HG03066 (cell line): ENCODE data around the gene HIVEP3.

Source experiments
- ATAC-seq: cut with Tn5 transposase; IDR thresholded peaks from one replicate; pipeline ENCODE4 v1.9.1; 2021; ENCODE audit warnings: low read depth; ENCODE audit not compliant: unreplicated experiment

HIVEP3 gene

DNA sequence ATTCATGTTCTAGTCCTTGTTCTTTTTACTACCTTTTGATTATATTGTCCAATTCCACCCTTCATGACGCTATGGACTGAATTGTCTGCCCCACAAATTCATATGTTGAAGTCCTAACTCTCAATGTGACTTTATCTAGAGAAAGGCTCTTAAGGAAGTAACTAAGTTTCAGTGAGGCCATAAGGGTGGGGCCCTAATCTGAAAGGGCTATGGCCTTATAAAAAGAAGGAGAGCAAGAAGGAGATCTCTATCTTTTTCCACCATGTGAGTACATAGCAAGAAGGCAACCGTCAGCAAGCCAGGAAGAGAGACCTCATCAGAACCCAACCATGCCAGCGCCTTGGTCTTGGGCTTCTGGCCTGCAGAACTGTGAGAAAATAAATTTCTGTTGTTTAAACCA lies 95.9 kb downstream of the HIVEP3 start:
- no peak for ATAC-seq

DNA sequence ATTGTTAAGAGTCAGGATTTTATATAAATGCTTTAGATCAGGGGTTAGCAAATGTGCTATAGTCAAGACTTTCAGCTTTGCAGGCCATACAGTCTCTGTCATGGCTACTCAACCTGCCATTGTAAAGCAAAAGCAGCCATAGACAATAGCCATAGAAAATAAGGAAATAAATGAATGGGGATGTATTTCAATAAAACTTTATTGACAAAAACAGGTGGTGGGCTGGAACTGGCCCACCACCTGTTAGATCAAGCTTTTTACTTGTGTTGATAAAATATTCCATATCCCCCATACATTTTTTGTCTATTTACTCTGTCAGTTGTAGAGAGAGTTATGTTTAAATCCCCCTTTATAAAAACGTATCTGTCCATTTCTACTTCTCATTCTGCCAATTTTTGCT lies 98.9 kb downstream of the HIVEP3 start:
- no peak for ATAC-seq

DNA sequence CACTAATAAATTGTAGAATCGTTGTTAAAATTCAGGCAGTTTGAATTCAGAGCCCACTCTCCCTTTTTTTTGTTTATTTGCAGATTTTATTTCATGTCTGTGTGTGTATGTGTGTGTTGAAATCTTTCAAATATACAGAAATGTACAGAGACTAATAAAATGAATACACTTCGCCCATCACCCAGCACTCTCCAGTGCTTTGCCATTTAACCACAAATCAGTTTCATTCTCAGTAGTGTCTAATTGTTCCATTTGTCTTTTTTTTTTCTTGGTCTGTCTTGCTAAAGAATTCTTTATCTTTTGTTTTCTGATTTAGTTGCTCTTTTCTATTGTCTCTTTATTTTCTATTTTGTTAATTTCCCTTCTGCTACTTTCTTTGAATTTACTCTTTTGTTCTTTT lies 99.7 kb downstream of the HIVEP3 start:
- ATAC-seq: no peak

DNA sequence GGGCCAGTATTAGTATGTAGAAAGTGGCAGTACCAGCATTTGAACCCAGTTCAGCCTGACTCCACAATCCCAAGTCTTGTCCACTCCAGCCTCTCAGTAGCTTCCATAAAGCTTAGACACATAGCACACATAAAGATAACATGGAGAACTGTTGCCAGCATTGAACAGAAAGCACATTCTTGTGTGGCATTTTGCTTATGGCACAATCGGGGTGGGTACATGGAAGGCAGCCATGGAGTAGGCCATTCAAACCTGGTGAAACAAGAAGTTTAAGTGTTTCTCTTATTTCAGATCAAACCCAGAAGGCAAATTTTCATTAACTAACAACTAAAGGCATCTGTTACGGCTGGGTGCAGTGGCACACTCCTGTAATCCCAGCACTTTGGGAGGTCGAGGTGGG lies 102.7 kb downstream of the HIVEP3 start:
- no peak for ATAC-seq

DNA sequence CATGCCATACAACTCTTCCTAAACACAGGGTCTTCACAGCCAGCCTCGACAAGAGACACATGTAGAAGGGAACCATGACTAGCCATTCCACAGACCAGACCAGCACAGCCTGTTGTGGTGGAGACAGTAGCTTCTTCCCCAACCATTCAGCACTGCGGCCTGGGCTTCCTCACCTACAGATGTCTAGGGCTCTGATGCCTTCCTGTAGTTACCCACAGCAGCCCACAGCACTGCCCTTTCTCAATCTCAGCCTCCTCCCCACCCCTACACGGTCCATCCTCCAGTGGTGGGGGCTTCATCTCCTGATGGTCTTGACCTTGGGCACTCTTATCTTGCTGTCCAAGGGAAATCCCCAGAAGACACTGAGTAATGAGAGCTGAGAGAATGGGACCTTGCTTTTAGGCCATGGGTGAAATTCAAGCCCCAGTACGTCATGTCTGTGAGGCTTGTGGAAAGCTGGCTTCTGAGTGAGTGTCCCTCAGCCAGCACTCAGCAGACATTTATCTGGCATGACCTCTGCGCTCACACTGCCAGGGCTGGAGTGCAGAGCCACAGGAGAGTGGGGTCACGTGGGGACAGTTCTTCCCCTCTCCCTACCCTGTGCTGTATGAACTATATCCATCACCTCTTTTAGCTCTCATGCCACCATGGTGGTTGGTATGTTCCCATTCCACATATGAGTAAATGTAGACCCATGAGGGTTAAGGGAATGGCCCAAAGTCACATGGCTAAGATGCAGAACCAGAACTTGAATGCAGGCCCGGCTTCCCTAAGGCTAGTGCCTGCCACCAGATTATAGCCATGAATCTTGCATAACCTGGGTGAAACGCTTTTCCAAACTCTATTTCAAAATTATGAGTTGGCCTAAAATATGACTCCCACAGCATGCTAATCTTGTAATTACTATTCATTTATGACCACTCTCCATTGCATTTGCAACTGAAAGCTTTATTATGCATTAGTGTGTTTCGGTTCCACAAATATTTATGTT lies 104.7 kb downstream of the HIVEP3 start:
- ATAC-seq: no peak

DNA sequence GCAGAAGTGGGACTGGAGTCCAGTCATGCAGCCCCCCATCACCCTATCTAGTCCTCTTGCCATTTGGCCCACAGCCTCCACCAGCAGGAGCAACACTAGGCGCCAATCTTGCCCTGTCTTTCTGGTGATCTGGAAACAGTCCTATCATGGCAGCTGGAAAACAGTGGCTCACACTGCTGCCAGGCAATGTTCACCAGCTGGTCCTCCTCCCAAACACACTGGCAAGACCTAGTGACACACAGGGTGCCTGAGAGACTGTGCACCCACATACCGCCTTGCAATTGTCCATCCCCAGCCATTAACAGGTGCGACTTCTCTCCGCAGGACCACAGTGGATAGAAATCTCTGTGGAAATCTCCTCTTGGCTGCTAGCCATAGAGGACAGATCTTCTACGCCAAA lies 105.5 kb downstream of the HIVEP3 start:
- ATAC-seq: no peak

DNA sequence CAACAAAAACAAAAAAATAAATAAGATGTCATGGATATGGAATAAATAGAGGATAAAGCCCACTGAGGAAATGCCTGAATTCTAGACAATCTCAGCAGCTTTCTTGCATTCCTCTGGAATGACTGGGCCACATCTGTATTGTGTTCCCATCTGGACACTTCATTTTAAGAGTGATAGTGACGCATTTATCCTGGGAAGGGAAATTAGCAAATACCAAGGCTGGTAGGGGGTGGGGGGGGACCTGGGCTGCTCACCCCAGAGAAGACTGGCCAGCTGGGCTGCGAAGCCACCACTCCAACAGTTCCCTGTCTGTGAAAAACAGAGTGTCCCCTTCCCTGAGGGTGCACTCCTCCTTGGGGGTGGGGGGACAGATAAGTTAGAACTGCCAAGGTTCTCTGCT lies 106.3 kb downstream of the HIVEP3 start:
- no peak for ATAC-seq

DNA sequence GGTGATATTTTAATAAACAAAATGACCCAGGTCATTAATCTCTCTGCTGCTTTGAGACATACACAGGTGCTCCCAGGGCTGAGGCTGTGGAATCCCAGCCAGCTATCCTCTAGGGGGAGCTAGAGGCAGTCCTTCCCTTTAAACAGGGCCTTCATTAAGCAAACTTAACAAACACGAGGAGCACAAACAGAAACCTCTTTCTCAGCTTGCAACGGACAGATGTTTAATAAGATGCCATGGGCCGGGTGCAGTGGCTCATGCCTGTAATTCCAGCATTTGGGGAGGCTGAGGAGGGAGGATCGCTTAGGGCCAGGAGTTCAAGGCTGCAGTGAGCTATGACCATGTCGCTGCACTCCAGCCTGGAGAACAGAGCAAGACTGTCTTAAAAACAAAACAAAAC lies 106.7 kb downstream of the HIVEP3 start:
- no peak for ATAC-seq

DNA sequence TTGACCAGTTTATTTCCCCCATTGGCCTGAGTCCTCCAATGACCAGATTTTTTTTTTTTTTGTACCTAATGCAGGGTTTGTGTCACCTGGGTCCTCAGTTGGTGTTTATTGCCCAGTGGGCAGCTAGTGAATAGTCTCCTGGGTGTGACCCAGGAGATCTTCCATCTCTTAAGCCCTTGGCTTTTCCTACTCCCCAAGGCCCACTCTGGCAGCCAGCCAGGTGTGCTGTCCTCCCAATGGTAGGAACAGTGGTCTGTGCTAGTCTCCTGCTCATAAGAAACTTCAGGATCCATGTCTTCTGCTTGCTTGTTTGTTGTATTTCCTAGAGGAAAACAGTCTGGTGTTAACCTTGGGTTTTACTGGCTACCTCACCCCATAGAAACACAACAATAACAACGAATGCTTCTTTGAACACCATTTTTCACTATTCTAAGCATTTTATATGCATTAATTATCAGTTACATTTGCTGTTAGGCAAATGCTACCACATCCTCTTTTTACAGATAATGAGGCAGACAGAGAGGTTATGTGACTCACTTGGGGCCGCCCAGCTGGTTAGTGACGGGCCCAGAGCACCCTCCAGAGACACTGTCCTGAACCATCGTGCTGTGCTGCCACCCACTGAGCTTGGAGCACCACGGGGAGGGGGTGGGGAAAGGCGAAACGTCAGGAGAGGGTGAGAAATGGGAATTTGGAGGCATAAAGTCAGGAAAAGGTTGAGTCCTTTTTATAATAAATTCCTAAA lies 107.5 kb downstream of the HIVEP3 start:
- no peak for ATAC-seq

DNA sequence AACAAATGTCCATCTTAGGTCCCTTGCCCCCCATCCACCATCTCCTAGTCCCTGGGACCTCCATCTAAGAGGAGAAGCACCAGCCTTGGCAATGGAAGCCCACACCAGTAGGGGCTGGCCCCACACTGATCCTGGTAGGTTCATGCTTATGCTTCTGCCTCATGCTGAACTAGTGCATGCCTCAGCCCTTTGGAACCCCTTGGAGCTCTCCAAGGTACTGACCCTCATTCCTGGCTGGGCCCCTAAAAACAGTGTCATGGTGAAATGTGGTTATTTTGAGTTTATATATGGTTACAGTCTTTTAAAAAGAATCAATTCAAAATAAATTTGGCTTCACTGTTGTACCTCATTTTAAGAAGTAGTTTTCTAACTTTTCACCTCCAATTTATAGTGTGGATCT lies 108.3 kb downstream of the HIVEP3 start:
- ATAC-seq: no peak

DNA sequence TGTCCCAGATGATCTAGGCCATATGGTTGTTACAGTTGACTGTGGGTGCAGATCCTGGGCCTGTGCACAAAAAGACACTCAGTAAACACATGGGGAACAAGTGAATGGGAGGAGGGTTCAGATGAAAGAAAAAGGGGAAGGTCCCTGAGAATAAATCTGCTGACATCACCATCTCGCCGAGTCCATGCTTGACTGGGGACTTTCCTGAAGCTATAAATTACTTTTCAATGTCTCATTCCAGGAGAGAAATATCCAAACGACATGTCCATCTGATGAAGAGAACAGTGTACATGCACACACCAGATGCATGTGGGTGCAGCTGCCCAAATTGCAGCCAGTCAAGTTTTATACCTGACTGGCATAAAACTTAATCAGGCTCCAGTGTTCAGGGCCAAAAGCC lies 109.0 kb downstream of the HIVEP3 start:
- ATAC-seq: no peak

DNA sequence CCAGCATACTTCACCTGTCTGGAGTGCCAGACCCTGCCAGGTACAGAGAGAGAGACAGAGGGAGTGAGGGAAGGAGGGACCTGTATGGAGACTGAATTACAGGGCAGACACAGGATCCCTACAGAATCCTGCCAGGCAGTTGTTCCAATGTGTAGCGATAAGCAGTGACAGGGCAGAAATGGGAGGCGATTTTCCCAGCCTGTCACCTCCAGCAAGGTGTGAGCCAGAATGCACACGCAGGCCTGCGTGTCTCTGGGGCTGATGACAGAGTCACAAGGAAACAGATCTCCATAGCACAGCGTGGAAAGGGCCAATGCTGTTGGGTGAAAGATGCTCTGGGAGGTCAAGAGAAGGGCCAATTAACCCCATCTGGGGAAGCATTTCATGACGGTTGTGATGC lies 111.3 kb downstream of the HIVEP3 start:
- ATAC-seq: no peak

DNA sequence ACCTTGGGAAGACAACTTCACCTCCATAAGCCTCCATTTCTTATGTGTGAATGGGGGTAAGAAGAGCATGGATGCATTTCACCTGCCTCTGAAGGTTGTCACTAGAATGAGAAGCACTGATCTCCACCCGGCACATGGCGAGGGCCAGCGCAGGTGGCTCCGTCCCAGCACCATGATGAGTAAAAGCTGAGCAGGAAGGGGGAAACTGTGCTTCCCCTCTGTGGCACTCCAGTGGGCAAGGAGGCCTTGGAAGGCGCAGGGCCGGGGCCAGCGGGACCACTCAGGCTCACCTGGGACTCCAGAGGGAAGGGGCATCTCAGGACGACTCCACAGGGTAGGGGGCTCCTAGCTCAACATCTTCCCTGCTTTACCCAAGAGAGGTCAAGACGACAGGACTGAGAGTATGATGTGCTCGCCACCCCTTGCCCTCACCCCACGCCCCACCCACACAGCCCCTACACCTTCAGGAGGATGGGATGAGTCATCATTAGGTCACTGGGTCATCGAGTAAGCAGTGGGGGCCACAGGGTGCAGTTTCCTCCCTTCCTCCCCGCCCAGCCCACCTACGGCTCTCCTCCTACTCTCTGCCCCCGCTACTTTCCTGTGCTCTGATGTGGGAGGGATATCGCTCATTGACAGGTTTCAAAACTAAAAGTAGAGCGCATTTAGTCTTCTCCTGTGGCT lies 112.1 kb downstream of the HIVEP3 start:
- ATAC-seq: no peak

DNA sequence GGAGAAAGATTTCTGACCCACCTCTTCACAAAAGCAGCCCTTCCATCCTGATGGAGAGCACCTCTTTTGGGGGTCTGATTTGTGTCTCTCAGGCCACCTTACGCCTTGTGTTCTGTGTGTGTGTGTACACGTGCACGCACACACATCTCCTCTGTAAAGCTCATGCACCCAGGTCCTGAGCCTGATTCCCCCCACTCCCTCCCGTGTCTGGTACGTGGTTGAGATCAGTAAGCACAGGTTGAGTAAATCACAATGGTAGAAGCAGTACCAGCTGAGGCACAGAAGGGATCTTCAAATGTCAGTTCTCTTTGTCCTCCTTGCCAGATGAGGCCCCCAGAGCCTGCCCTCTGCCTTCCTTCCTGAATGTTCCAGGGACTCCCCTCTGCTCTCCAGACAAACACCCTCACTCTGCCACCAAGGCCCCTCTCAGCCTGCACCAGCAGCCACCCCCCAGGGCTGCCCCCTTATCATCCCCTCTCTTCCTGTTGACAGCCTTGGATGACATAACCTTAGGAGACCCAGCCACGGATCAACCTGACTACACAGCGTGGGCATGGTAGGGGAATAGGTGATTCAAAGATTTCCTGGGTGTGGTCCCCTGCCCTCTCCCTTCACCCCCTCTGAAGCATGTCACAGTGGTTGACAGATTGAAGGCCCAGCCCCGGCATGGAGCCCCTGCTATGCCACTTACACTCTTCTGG lies 112.8 kb downstream of the HIVEP3 start:
- no peak for ATAC-seq

DNA sequence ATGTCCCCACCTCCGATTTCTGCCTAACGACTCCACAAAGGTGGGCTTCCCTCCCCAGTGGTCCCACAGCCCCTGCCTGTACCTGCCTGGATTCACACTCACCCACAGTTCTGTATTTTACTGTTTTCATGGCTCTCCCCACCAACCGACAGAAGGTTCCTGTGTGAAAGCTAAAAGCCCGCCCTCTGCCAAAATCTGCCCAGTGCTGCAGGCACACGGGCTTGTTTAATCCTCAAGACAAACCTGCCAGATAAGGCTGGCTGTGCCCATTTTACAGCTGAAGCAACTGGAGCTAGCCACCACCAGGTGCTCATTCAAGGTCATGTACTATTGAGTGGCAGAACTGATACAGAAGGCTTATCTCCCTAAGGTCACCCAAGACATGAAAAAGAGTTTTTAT lies 114.5 kb downstream of the HIVEP3 start:
- ATAC-seq: no peak

DNA sequence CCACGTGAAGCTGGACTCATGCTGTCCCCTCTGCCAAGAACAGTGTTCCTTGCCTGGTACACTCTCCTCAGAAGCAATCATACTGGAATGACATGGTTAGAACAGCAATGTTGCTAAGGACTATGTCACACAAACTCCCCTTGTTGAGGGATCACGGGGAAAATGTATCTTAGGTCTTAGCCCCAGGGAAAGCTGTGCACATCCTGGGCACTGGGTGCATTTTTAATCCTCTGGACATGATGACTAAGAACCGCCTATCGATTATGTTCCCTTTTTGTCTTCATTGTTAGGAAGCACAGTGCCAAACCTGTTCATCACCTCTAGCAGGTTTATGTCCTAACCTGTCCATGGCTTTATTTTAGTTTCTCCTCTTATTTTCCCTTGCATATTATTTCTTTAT lies 115.1 kb downstream of the HIVEP3 start:
- ATAC-seq: no peak

DNA sequence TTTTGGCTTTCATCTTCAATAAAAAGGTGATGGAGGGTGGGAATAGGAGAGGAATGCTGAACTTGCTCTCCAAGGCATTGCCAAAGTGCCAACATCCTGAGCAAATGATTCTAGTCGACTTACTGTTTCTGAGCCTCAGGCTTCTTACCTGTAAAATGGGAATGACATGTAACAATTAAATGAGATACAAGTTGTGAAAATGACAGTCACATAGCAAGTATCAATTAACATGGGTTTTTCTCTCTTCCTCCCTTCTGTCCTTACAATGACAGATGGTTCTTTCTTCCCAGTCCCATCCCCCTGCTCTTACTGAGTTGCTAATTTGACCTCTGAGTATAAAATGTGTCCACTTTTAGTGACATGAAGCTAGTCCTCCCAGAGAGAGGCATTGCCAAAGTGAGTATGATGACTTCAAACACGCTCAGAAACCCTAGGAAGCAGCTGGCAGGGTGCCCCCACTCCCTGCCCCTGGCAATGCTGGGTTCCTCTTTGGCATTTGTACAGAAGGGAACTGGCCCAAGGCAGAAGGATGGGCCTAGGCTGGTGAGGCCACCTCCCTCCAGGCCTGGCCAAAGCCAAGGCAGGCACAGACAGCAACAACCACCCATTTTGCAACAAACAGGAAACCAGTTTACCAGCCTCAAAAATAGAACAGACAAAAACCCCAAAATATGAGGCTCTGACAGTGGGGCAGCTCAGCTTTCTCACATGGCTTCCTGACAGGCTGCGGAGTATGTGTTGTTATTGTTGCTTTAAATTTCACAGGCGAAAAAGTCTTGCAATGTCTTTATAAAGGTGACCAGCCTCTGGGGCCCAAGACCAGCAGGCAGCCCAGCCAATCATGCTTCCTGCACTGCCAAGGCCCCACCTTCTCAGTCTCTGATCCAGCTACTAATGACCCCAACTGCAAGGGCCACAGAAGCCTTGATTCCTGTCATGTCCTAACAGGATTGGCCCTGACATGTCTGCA lies 115.9 kb downstream of the HIVEP3 start:
- no peak for ATAC-seq

DNA sequence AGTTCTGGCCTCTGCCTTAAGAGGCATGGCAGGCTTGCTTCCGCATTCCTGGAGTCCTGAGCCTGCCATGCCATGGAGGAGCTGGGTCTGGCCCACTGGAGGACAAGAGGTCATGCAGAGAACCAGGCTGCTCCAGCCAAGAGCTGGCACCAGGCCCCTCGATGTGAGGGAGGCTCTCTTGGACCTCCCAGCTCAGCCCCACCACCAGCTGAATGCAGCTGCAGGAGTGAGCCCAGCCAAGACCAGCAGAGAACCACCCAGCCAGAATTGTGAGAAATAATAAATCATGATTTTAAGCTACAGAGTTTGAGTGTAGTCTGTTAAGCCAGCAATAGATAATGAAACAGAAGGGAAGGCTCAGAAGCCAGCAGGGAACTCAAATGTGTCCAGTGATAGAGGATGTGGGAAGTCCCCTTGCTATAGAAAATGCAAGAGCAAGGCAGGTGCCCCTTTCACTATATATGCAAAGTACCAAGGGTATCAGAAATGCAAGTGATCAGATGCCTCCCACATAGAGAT lies 118.4 kb downstream of the HIVEP3 start:
- ATAC-seq: peak; percentile 50

DNA sequence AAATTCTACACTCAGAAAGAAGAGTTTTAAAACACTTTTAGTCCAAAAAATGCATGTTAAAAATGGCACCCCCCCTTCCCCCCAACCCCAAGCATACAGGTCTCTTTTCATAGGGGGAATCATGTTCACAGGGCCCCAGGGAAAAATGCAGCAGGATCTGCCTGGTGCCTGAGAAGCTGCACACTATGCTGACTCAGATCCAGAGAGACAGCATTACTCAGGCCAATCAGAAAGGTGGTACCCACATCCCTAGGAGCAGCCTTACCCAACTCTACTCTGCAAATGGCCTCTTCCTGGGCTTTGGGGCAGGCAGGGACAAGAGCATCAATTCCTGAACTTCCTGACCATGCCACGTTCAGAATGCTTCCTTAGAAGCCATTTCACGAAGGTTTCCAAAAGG lies 119.0 kb downstream of the HIVEP3 start:
- no peak for ATAC-seq
